ENCODE data around the gene CDON. TPM values are rescaled to one million over a fixed set of nuclear protein-coding genes. Genes with fewer than 3 reads are reported as not detected.

CDON gene
- total and polyA plus RNA-seq, 9 of the 15 experiments (the other 6 are each of a cell fraction or from before 2014, with no cell fraction given): 0.08 to 0.64 (median 0.40) TPM

DNA sequence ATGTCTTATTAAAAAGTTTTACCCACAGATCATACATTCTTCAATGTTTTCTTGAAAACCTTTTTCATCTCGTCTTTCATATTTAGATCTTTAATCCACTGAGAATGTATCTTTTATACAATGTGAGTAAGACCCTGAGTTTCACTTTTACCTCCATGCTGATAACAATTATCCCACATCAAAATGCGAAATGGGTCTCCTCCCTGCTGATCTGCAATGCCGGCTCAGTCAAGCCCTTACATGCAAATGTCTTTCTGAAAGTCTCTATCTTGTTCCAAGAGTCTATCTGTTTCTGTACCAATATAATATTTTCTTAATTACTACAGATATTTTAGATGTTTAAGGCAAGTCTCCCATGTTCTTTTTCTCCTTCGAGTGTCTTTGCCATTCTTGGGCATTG is 50.9 kb downstream of the CDON start:
- H2AFZ ChIP-seq (ENCODE audit: low read depth, low read length): no peak overlapping the region
- no peak overlapping the region for H3K4me2 ChIP-seq (ENCODE audit: insufficient read depth, low read length)
- no peaks in the 10 kb centered on the region for H3K79me2 ChIP-seq (ENCODE audit: control insufficient read depth, insufficient read depth, low read length)
- in situ Hi-C loops (cut with MboI) (no loop called here), intact Hi-C loops (cut with micrococcal nuclease) (no loop called here)
- H4K20me1 ChIP-seq (replicated peaks; ENCODE audit: control insufficient read depth, insufficient read depth, low read length): no peaks in the 10 kb centered on the region
- peaks cover 14 to 17% of the 10 kb centered on the region in 2 experiments for H3K27me3 ChIP-seq (ENCODE audit: control insufficient read depth in 2 of 2, insufficient read depth in 2 of 2, low read length in 2 of 2)
- ATAC-seq (no peak), FAIRE-seq (no peak), DNase-seq (ENCODE audit: extremely low read depth in 1 of 4, low spot score in 3 of 4) (no peak)
- H3K9me3 ChIP-seq (replicated peaks; ENCODE audit: control insufficient read depth, insufficient read depth, low read depth, low read length): no peaks in the 10 kb centered on the region
- no TSS peak for BruUV-seq (replicated peaks)
- no peaks in the 10 kb centered on the region for H3K4me1 ChIP-seq (replicated peaks in 1 of 2; ENCODE audit: control insufficient read depth in 2 of 2, insufficient read depth in 2 of 2, low read length in 2 of 2)
- H3K27ac ChIP-seq (ENCODE audit: extremely low read depth, low read depth, low read length): no peak overlapping the region
- ChIA-PET POLR2A (no interaction called here), CTCF (ENCODE audit: low intra/inter-chr PET ratio) (no interaction called here)
- 0% methylated on average over 4 of the region's 4 CpGs for WGBS (ENCODE audit: insufficient coverage, low coverage, missing lambda C conversion rate)
- TF ChIP-seq HMBOX1 (IDR thresholded peaks at IDR 0.05): no peak
- no peak for TF ChIP-seq XRCC3 (IDR thresholded peaks at IDR 0.05)
- no peak for TF ChIP-seq PCBP2 (IDR thresholded peaks at IDR 0.05; ENCODE audit: low read depth, low read length, poor library complexity, severe bottlenecking)
- TF ChIP-seq ESRRB (CRISPR knock-in tag; IDR thresholded peaks at IDR 0.05; ENCODE audit: borderline replicate concordance): no peak
- TF ChIP-seq GABPB1 (CRISPR knock-in tag; IDR thresholded peaks at IDR 0.05): no peak
- no peak for TF ChIP-seq EP400 (IDR thresholded peaks at IDR 0.05)
- H3K9ac ChIP-seq (ENCODE audit: insufficient read depth in 1 of 2, low read depth in 2 of 2, low read length in 2 of 2): no peak overlapping the region
- H3K36me3 ChIP-seq (ENCODE audit: control insufficient read depth, insufficient read depth, low read length): no peaks in the 10 kb centered on the region
- H3K9me1 ChIP-seq (ENCODE audit: control insufficient read depth, insufficient read depth, low read length): no peaks in the 10 kb centered on the region
- H3K4me3 ChIP-seq: no peak overlapping the region
